Measurements from ENCODE around the gene KIF2C.
"Not testable (repeated sequence)": the region's sequence is repeated elsewhere in the genome, so short reads cannot be mapped to it uniquely, and the experiment has no call there.

Gene KIF2C

DNA sequence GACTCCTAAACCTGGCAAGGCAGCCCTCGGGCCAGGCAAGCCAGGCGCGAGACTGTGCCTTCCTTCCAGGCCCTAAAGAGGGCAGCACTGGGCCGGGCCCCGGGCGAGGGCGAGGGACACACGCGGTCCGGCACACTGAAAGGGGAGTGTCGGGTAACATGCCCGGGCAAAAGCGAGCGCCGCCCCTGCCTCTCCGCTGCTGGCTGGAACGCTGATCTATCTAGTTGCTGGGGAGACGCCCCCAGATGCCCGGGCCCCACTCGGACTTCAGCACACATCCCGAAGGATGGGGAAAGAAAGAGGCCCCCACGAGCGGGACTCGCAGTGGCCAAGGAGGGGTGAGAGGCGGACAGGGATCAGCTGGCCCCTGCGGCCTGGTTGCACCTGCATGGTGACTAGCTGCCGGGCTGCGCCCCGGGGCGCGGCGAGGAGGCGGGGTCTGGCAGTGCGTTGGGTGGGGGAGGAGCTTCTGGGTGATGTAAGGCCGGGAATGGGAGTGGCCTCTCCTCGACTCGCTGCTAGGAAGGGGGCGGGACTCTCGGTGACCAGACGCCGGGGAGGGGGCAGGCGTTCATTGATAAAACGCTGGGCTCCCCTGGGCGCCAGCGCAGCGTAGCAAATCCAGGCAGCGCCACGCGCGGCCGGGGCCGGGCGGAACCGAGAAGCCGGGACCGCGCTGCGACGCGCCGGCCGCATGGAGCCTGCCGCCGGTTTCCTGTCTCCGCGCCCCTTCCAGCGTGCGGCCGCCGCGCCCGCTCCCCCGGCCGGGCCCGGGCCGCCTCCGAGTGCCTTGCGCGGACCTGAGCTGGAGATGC lies 60.3 kb downstream of the KIF2C start, which contains the start of gene PLK3:
Gene PLK3, plus strand, starts transcription at position 608 of the 815 bp plus-strand sequence. Its CDS starts 87 bp downstream, at position 695.
- peak; percentile 98 for DNase-seq

DNA sequence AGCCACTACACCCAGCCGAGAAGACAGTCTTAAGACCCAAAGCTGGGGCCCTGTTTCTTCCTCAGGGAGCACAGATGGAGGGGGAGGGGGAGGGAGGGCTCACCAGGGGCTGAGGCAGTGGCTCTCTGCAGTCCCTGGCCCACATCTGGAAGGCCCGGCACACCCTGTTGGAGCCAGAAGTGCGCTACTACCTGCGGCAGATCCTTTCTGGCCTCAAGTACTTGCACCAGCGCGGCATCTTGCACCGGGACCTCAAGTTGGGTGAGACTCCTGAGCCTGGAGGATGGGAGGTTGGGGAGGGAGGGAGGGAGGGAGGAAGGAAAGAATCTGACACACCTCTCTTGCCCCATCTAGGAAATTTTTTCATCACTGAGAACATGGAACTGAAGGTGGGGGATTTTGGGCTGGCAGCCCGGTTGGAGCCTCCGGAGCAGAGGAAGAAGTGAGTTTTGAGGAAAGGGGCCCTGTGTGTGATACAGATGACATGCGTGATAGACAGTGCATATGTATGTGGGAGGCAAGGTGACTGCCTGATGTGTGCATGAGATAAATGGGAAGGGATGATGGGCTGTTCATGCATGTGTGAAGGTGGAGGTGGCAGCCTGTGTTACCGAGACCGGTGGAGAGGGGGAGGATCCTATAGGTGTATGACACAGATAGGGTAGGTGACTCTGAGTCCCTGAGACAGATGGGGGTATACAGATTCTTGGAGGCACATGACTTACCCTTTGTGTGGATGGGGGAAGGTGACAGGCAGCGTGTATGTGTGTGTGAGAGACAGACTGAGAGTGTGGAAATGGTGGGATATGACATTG lies 62.1 kb downstream of the KIF2C start:
- no peak for DNase-seq

DNA sequence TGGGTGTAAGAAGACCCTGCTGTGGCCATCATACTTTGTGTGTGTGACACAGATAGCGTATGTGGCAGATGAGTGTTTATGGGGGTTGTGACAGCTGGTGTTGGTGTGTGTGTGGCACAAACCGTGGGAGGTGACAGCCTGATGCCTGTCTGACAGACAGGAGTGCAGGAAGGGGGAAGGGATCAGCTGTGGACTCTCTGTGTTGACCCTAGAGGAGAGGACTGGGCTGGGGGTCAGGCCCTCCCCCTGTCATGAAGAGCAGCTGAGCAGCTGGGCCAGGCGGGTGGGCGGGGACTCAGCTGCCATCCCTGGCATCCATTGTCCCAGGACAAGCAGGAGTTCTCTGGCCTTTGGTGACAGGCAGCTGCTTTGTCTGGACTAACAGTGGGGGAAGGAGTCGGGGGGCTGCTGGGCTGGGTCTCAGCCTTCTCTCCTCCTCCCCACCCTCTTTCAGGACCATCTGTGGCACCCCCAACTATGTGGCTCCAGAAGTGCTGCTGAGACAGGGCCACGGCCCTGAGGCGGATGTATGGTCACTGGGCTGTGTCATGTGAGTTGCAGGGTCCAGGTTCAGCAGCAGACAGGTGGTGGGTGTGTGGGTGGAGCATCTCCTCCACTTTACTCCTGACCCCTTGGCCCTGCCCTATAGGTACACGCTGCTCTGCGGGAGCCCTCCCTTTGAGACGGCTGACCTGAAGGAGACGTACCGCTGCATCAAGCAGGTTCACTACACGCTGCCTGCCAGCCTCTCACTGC lies 62.8 kb downstream of the KIF2C start:
- no peak for DNase-seq

- DNase-seq = no peak
Measured at GRCh38 chr1:44803062-44803311, 63.4 kb downstream of the KIF2C start.

DNA sequence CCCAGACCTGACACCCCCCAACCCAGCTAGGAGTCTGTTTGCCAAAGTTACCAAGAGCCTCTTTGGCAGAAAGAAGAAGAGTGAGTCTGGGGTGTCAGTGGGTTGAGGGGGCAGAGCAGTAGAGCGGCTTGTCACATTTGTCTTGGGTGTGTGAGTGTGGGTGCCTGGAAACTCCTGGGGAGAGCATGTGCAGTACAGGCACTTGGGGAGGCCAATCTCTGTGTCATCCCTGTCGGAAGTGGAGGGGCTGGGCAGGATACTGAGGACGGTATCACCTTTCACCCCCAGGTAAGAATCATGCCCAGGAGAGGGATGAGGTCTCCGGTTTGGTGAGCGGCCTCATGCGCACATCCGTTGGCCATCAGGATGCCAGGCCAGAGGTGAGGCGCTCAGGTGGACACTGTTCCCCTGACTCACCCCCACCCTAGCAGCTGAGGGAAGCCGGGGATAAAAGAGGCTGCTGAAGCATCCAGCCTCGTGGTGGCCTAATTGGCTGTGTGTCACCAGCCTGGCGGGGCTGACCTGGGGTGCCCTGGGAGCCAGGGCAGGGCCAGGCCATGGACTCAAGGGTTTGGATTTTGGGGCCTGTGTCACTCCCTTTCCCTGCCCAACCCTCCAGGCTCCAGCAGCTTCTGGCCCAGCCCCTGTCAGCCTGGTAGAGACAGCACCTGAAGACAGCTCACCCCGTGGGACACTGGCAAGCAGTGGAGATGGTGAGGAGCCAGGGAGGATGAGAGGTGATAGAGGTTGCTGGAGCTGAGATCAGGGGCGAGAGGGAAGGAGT lies 63.9 kb downstream of the KIF2C start:
- DNase-seq = no peak

- no peak for DNase-seq
Measured at GRCh38 chr1:44805311-44806024, 65.8 kb downstream of the KIF2C start.

GRCh38 chr1:44806025-44806703 lies 66.5 kb downstream of the KIF2C start:
- DNase-seq = no peak

DNA sequence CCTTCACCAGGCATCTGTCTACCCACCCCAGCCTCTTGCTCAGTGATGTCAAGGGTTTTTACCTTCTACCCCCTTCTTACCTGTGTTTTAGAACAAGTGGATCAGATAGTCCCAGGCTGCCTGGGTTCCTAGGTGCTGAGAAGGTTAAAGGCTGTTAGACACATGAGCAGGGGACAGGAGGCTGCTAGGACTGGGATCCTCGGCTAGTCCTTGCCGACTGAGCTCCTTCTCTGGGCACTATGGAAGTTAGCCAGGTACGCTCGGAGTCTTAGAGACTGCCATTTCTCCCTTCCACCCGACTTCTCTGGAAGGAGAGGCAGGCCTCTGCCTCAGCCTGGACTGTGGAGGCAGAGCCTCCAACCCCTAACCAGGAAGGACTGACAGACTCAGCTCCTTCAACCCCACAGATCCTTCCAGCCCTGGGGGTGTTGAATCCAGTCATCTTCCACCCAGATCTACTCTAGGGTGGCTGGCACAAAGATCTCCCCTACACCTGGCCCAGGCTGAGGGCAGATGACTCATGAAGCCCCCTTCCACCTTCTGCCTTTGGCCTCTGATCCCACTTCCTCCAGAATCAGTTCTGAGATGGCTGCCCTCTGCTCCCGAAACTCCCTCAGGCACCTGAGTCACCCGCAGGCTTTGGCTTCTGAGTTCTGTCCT lies 67.2 kb downstream of the KIF2C start, which contains the start of gene DYNLT4:
Gene DYNLT4, minus strand, starts transcription at position 648 of the 660 bp plus-strand sequence. CDS start 683 bp downstream, outside the sequence.
- DNase-seq = no peak

DNA sequence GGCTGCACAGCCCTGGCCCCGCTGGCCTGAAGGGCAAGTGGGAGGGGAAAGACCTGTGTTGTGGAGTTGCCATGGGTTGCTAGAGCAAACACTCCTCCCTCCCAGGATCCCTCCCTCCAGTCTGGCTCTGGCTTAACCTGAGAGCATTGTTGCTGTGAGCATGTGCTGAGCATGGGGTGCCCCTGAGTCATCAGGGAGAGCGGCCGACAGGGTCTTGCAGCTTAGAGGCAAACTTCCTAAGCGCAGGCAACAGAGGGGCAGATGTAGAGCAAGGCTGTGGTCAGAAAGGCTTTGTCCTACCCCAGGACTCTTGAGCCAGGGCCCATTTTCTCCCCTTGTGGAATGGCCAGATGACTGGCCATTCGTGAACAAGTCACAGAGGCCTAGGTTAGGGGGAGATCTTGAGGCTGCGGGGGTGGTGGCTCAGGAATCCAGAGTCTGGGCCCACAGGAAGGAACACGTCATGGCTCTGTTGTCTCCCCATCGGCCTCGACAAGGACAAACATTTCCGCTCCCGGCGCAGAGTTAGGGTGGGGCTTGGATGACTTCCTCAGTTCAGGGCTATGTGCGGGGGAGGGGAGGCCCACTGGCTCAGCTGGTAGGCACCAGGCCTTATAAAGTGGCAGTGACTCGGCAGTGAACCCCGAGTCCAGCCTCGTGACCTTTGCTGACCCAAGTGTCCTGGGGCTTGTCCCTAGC lies 67.9 kb downstream of the KIF2C start:
- DNase-seq = no peak

GRCh38 chr1:44808063-44808937 lies 68.7 kb downstream of the KIF2C start, which contains the start of gene BTBD19:
Gene BTBD19, plus strand, starts transcription at chr1:44808523. Its CDS starts 298 bp downstream, at chr1:44808821.
- peak; percentile 83 for DNase-seq

DNA sequence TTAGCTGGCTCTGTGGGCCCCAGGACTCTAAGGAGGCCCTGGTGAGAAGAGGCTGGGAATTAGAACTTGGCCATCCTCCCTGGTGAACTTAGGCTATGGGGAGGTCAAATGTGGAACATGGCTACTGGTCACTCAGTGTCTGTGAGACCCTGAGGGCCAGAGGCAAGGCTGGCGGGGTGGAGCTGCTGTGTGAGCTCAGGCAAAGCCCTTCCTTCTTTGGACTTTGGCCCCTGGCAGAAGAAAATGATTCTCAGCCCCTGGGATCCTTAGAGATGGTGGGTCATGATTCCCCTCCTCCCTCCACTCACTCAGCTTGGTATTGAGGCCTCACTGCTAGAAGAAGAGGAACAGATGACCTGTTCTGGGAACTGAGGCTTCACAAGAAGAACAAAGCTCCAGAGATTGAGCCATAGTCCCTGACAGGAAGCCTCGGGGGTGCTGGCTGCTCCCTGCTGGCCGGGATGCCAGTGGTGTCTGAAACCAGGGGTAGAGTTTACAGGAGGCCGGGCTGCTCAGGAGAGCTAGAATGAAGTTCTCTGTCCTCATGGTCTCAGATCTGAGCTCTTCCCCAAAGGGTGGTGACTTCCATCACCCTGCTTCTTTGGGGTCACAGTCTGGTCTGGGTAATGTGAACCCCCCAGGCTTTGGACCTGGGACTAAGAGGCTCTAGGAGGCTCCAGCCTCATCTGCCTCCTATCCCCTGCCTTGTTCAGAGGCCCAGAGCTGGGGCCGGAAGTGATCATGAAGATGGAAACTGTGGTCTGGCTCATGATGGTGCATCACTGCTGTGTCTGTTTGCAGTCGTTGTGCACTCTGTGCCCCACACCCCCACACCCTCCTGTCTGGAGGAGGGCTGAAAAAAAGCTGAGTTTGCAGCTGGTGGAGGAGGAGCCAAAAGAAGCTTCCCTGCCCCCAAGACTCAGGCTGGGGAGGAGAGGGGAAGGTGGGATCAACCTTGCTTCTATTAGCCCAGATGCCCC lies 69.6 kb downstream of the KIF2C start:
- DNase-seq = no peak

- DNase-seq = no peak
Measured at GRCh38 chr1:44810101-44810761, 70.6 kb downstream of the KIF2C start.

GRCh38 chr1:44810762-44811105 lies 71.1 kb downstream of the KIF2C start:
- not testable (repeated sequence) for DNase-seq

DNA sequence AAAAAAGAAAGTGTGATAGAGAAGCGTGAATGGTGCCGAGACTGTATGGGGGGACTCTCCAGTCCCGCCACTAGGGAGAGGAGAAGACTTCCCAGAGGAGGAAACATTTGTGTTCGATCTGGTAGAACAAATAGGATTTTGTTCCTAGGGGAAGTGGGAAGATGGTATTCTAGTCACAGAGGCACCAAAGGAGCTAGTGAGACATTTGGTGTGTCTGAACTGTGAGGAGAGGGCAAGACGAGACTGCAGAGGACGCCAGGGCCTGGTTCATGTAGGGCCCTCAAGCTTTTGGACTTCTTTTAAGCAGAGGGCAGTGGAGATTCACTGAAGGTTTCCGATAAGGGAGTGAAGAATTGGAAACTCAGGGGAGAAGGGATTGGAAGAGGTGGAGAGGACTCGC lies 71.6 kb downstream of the KIF2C start:
- DNase-seq = no peak

DNA sequence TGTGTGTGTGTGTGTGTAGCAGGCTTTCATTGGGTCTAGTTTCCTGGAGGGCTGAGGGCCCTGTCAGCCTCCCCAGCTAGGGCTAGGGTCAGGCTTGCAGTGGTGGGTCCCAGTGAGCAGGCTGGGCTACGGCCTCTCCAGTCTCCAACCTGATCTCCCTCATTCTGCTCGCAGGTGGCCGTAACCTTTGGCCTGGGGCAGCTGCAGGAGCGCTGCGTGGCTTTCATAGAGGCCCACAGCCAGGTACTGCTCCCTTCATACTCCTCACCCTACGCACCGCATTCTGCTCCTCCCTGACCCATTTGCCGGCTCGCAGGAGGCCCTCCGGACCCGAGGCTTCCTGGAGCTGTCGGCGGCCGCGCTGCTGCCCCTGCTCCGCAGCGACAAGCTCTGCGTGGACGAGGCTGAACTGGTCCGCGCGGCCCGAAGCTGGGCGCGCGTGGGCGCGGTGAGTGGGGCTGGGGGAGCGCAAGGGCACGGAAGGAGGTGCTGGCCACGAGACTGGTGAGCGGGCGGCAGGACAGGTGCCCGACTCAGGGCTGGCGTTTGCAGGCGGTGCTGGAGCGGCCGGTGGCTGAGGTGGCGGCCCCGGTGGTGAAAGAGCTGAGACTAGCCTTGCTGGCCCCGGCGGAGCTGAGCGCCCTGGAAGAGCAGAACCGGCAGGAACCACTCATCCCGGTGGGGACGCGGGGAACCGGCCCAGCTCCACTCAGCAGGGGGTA lies 73.3 kb downstream of the KIF2C start:
- no peak for DNase-seq

DNA sequence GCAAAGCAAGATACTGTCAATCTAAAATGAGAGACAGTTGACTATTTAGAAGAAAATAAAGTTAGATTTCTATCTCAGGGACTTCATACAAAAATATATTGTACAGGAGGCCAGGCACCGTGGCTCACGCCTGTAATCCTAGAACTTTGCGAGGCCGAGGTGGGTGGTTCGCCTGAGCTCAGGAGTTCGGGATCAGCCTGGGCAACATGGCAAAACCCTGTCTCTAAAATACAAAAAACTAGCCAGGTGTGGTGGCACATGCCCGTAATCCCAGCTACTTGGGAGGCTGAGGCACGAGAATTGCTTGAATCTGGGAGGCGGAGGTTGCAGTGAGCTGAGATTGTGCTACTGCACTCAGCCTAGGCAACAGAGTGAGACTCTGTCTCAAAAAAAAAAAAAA lies 76.3 kb downstream of the KIF2C start:
- DNase-seq = not testable (repeated sequence)

Data from NCI-H2227 treated with DMSO at 0.1 percent for 48 hours (cell line).